Small intestine (tissue), 7 donors: ENCODE measurements around the gene AMOT. TPM values are rescaled to one million over a fixed set of nuclear protein-coding genes. Genes with fewer than 3 reads are reported as not detected.

Experiments used
- DNase-seq, 2 donors: peaks; one replicate each; pipeline versions ENCODE4 v3.0.0 to v3.0.0-alpha.2; 2013
- FAIRE-seq: peaks from 2 replicates; lab custom pipeline; 2012; peaks lifted over from hg19 to GRCh38; lab: Jason Lieb, UNC
- H3K27ac ChIP-seq, 3 donors: one replicate each; pipeline ENCODE4 v1.5.1; 2013; ENCODE audit warnings: low read length in 2 of 3, mild to moderate bottlenecking in 2 of 3, control low read depth in 1 of 3, inconsistent platforms in 1 of 3, low read depth in 1 of 3, moderate library complexity in 1 of 3
- H3K27me3 ChIP-seq, 3 donors: one replicate each; pipeline ENCODE4 v1.6.1; 2013; ENCODE audit warnings: low read length in 3 of 3, inconsistent platforms in 1 of 3; ENCODE audit not compliant: control insufficient read depth in 3 of 3, insufficient read depth in 3 of 3
- H3K36me3 ChIP-seq, 3 donors: one replicate each; pipeline ENCODE4 v1.6.1; 2013; ENCODE audit warnings: low read length in 3 of 3, inconsistent platforms in 1 of 3, low read depth in 1 of 3, mild to moderate bottlenecking in 1 of 3, moderate library complexity in 1 of 3; ENCODE audit not compliant: control insufficient read depth in 3 of 3, insufficient read depth in 2 of 3
- H3K4me1 ChIP-seq, 3 donors: one replicate each; pipeline ENCODE4 v1.6.1; 2013; ENCODE audit warnings: low read length in 2 of 3, inconsistent platforms in 1 of 3, low read depth in 1 of 3, mild to moderate bottlenecking in 1 of 3, moderate library complexity in 1 of 3; ENCODE audit not compliant: control insufficient read depth in 3 of 3, insufficient read depth in 2 of 3
- H3K4me3 ChIP-seq, 3 donors: one replicate each; pipeline ENCODE4 v1.5.1; 2013; ENCODE audit warnings: low read length in 3 of 3, control low read depth in 1 of 3, inconsistent platforms in 1 of 3, low read depth in 1 of 3, mild to moderate bottlenecking in 1 of 3, moderate library complexity in 1 of 3
- H3K9me3 ChIP-seq, 2 donors: one replicate each; pipeline ENCODE4 v1.6.1; 2013; ENCODE audit warnings: low read depth in 1 of 2, low read length in 1 of 2; ENCODE audit not compliant: control insufficient read depth in 2 of 2, insufficient read depth in 1 of 2
- WGBS, 3 donors: extraction: QIAGEN DNeasy Blood & Tissue Kit; methylation state at CpG; one replicate each; pipeline ENCODE4 v1.1.7; 2013; 5-methylcytosine and 5-hydroxymethylcytosine counted together
- polyA plus RNA-seq, 4 donors: library from polyadenylated mRNA; stranded (reverse) in 3 of 4; unstranded in 1 of 4; fragments of 200-250 nt in 3 of 4; fragments of 120-200 nt in 1 of 4; gene quantifications; one replicate each; pipeline versions ENCODE4 v1.2.1 to v1.2.3, GENCODE V29; 2013
- donor health status: healthy with polysubstance abuse.
- donor health status: control.
- donor health status: control.
- donor health status: Bipolar disorder and iron deficiency.
- donor health status: healthy.

The AMOT gene
- polyA plus RNA-seq, 4 donors, result 2.4 to 33.7 (median 4.6) TPM

- H3K4me3 ChIP-seq, result no peak overlapping the region
- H3K36me3 ChIP-seq, result no peaks in the 10 kb centered on the region
- no peak overlapping the region for H3K27ac ChIP-seq
- FAIRE-seq (no peak), DNase-seq (no peak)
- WGBS, 3 donors, result 74 to 82% (median 77%) methylated on average over 4 of the region's 4 CpGs
- no peaks in the 10 kb centered on the region for H3K4me1 ChIP-seq
- H3K9me3 ChIP-seq, result no peaks in the 10 kb centered on the region
- no peaks in the 10 kb centered on the region for H3K27me3 ChIP-seq
These were observed 93.6 kb downstream of the AMOT start for GRCh38 chrX:112746812-112747595.

DNA sequence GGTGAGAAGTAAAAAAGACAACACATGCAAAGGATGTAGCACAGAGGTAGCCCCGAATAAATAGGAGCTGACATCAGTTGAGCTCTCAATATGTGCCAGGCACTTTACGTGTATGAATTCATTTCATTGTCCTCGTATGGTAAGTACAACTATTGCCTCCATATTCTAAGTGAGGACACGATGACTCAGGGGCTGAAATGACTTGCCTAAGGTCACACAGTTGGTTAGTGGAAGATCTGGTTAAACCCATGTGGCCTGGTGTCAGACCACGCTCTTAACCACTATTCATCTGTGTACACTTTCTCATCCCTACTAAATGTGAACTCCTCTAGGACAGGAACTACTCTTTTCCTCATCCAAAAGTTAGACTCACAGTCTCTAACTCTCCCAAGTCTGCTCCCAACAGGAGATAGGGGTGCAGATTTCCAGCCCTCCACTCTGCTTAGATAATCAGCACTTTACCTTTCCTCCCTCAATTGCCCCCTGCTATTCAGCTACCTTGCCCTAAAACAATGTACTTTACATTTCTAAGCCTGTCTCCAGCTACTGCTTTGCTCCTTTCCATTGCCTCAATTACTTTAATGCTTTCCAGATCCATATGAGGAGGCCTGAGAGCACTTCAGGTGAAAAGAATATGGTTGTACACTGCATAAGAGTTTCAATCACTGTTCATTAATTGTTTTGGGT, 102.1 kb downstream of the AMOT start:
- H3K27me3 ChIP-seq, result peaks cover 0 to 2% (median 0%) of the 10 kb centered on the region in 3 donors
- WGBS, 3 donors, result 57 to 84% (median 83%) methylated on average over 5 of the region's 5 CpGs
- H3K4me1 ChIP-seq, result no peaks in the 10 kb centered on the region
- FAIRE-seq (no peak), DNase-seq (no peak)
- no peaks in the 10 kb centered on the region for H3K9me3 ChIP-seq
- no peak overlapping the region for H3K4me3 ChIP-seq
- H3K36me3 ChIP-seq, result no peaks in the 10 kb centered on the region
- no peak overlapping the region for H3K27ac ChIP-seq

GRCh38 chrX:112736310-112736709, 104.3 kb downstream of the AMOT start:
- no peak overlapping the region for H3K27ac ChIP-seq
- no peaks in the 10 kb centered on the region for H3K4me1 ChIP-seq
- H3K4me3 ChIP-seq, result no peak overlapping the region
- FAIRE-seq, result no peak
- H3K36me3 ChIP-seq, result no peaks in the 10 kb centered on the region
- WGBS, 3 donors, result 69 to 87% (median 73%) methylated on average over 3 of the region's 3 CpGs
- DNase-seq, result no peak
- H3K9me3 ChIP-seq, result no peaks in the 10 kb centered on the region
- peaks cover 0 to 2% (median 0%) of the 10 kb centered on the region in 3 donors for H3K27me3 ChIP-seq

DNA sequence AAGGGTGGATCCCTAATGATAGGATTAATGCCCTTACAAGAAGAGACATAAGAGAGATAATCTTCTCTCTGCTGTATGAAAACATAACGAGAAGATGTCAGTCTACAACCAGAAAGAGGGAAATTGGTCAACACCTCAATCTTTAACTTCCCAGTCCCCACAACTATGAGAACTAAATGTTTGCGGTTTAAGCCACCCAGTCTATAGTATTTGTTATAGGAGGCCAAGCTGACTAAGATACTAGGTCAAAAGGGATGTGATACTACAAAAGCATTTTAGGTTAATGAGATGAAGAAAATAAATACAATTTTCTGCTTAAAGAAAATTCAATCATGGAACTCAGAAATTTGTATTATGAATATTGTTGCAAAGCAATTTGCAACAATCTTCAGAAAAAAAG, 105.5 kb downstream of the AMOT start:
- peaks cover 0 to 2% (median 0%) of the 10 kb centered on the region in 3 donors for H3K27me3 ChIP-seq
- WGBS, 3 donors, result 67 to 76% (median 73%) methylated on average over 2 of the region's 2 CpGs
- no peaks in the 10 kb centered on the region for H3K4me1 ChIP-seq
- DNase-seq, result no peak
- H3K36me3 ChIP-seq, result no peaks in the 10 kb centered on the region
- no peak overlapping the region for H3K27ac ChIP-seq
- H3K4me3 ChIP-seq, result no peak overlapping the region
- no peaks in the 10 kb centered on the region for H3K9me3 ChIP-seq
- FAIRE-seq, result no peak

DNA sequence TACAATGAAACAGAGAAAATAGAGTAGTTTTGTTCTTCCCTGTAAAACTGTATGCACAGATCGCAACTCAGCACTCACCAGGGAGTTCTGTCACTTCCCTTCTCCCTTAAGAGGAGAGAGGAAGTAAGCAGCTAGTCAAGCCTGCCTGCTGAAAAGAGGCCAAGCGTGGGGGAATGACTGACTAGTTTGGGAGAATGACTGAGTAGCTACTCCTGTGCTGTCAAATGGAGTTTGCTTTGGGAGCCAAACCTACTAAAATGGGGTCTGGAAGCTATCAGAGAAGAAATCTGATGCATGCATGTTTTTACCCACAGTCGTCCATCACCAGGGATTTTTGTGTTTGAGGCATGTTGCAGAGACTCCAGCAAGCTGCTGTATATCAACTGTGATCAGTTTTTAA, 106.3 kb downstream of the AMOT start:
- no peaks in the 10 kb centered on the region for H3K9me3 ChIP-seq
- no peak for DNase-seq
- no peaks in the 10 kb centered on the region for H3K4me1 ChIP-seq
- H3K27me3 ChIP-seq, result peaks cover 0 to 2% (median 0%) of the 10 kb centered on the region in 3 donors
- H3K27ac ChIP-seq, result no peak overlapping the region
- no peak overlapping the region for H3K4me3 ChIP-seq
- FAIRE-seq, result no peak
- H3K36me3 ChIP-seq, result no peaks in the 10 kb centered on the region
- 35 to 55% (median 36%) methylated on average over 3 of the region's 3 CpGs for WGBS, 3 donors

DNA sequence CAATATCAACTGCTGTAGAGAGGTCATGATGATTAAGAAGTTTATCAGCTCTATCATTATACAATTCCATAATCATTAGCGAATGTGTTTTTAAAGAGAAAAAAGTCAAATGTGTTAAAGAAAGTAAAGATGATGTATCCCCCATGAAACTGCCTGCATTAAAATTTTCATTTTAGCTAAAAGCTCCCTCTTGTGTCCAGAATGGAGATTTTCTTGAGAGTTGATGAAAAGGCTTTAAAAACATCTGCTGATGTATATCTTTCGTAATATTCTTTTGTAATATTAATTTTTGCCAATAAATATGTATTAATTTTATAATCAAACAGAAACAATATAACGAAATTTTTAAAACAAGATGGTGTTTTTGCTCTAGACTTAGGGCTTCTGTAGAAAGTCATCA, 108.8 kb downstream of the AMOT start:
- Histone ChIP-seq H3K9me3 (no peaks in the 10 kb centered on the region), H3K4me3 (no peak overlapping the region), H3K4me1 (no peaks in the 10 kb centered on the region), H3K36me3 (no peaks in the 10 kb centered on the region), H3K27me3 (peaks cover 0 to 2% (median 0%) of the 10 kb centered on the region in 3 donors), H3K27ac (no peak overlapping the region)
- WGBS, 3 donors, result 55 to 74% (median 56%) methylated on average over 3 of the region's 3 CpGs
- DNase-seq, result no peak
- peak; percentile 10 for FAIRE-seq

Other genes with a start within 250 kb of the AMOT start
- under 1 TPM in 2 of 4 donors, not detected in 2; 0.04 to 0.13 TPM for gene LHFPL1, start 160.9 kb downstream of the AMOT start, polyA plus RNA-seq